ACC112 (cell line): ENCODE measurements around the gene RHOB.

Experiments used
- H2AFZ ChIP-seq: fragments of 200-600 bp; sonication (generic); one replicate; pipeline ENCODE4 v1.6.0; 2017; ENCODE audit warnings: antibody characterized with exemption, low read length; ENCODE audit not compliant: unreplicated experiment
- H3K27ac ChIP-seq: fragments of 200-600 bp; sonication (generic); 2 replicates; pipeline ENCODE4 v1.5.1; 2014; ENCODE audit warnings: low read depth, mild to moderate bottlenecking, antibody characterized with exemption, low read length, moderate library complexity
- H3K27me3 ChIP-seq: fragments of 200-600 bp; sonication (generic); 2 replicates; pipeline ENCODE4 v1.6.1; 2014; ENCODE audit warnings: mild to moderate bottlenecking, antibody characterized with exemption, low read length, moderate library complexity, mixed read lengths; ENCODE audit not compliant: insufficient read depth
- H3K36me3 ChIP-seq: fragments of 200-600 bp; sonication (generic); 2 replicates; pipeline ENCODE4 v1.6.1; 2016; ENCODE audit warnings: mild to moderate bottlenecking, antibody characterized with exemption, low read length, moderate library complexity, mixed read lengths; ENCODE audit not compliant: insufficient read depth
- H3K4me1 ChIP-seq: fragments of 200-600 bp; sonication (generic); one replicate; pipeline ENCODE4 v1.6.1; 2016; ENCODE audit warnings: low read length, mixed read lengths; ENCODE audit not compliant: insufficient read depth, unreplicated experiment, control insufficient read depth
- H3K4me3 ChIP-seq: fragments of 200-600 bp; sonication (generic); 2 replicates; pipeline ENCODE4 v1.5.1; 2014; ENCODE audit warnings: mild to moderate bottlenecking, low read depth, low read length
- H3K79me2 ChIP-seq: fragments of 200-600 bp; sonication (generic); one replicate; pipeline ENCODE4 v1.6.0; 2016; ENCODE audit warnings: low read length; ENCODE audit not compliant: control insufficient read depth, unreplicated experiment, insufficient read depth

The RHOB gene

DNA sequence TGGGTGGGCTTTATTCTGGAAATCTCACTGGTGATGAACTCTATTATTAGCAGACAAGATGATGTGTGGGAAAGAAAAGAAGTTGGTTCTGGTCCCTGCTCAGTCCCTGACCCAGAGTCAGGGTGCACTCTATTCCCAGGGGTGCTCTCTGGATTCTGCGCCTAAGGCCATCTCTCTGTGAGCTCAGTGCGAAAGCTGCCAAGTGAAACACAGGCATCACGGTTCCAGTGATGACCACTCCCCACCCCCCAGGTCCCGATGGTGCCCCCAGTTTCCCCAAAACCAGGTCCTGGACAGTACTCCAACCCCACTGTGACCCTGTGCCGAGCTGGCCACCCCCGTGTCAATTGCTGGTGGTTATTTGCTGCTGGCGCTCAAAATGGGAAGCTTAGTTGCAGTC, 30.1 kb downstream of the RHOB start:
- Histone ChIP-seq H2AFZ (no peak overlapping the region), H3K27ac (no peak overlapping the region), H3K36me3 (no peaks in the 10 kb centered on the region), H3K4me1 (no peaks in the 10 kb centered on the region), H3K27me3 (no peaks in the 10 kb centered on the region), H3K79me2 (no peaks in the 10 kb centered on the region), H3K4me3 (no peak overlapping the region)

DNA sequence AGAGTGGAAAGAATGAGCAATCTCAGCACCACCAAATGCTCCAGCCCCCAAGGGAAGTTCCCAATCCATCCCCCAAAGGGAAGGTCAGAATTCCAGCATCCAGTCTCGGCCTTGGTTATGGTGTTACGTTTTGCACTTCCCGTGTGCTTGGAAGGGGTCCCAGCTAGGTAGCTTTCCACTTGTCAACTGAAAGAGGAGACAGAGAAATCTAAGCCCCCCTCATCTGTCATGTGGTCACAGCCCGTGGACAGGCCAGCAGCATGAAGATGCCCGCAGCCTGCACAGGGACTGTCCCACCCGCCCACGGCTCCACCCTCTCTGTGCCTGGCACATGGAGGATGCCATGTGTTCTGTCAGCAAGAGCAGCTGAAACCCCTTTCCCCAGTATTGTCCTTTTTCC, 32.1 kb downstream of the RHOB start:
- H2AFZ ChIP-seq = no peak overlapping the region
- H3K4me1 ChIP-seq = no peaks in the 10 kb centered on the region
- no peak overlapping the region for H3K4me3 ChIP-seq
- no peaks in the 10 kb centered on the region for H3K36me3 ChIP-seq
- H3K27me3 ChIP-seq = no peaks in the 10 kb centered on the region
- no peak overlapping the region for H3K27ac ChIP-seq
- H3K79me2 ChIP-seq = no peaks in the 10 kb centered on the region

DNA sequence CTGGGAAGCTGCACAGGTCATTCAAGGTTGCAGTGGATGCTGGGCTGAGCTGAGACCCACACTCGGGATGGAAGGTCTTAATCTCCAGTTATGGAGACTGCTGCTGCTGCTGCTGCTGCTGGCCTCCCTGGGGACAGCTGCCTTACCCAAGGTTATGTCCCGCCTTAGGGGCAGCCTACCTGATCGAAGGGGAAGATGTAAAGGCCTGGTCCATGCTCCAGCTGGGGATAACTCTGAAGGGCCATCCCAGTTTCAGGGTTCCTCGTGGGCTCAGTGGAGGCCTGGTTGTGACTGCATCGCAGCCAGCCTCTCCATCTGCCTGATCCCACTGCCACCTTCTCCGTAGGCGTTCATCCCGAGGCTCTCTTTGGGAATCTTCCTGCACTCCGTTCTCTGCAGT, 33.0 kb downstream of the RHOB start:
- H3K27ac ChIP-seq = no peak overlapping the region
- no peaks in the 10 kb centered on the region for H3K36me3 ChIP-seq
- H3K27me3 ChIP-seq = no peaks in the 10 kb centered on the region
- H3K4me1 ChIP-seq = no peaks in the 10 kb centered on the region
- H3K4me3 ChIP-seq = no peak overlapping the region
- no peak overlapping the region for H2AFZ ChIP-seq
- no peaks in the 10 kb centered on the region for H3K79me2 ChIP-seq

DNA sequence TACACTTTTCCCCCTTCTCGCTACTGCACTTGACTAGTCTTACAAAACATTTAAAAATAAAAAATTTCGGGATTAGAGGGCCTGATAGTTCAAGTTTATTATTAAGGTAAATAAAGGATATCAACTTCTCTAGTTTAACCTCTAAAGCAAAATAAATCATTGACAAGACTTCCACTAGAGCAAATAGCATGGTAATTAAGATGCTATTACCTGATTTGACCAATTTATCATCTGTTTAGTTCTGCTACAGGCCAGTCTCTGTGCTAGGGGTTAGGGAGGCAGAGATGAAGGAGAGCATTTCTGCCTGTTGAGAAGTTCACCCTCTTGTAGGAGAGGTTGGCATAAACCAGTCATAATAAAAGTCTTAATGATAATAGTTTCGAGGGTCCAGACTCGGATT, 34.0 kb downstream of the RHOB start:
- no peaks in the 10 kb centered on the region for H3K4me1 ChIP-seq
- H3K27me3 ChIP-seq = no peaks in the 10 kb centered on the region
- no peak overlapping the region for H3K27ac ChIP-seq
- no peak overlapping the region for H3K4me3 ChIP-seq
- no peaks in the 10 kb centered on the region for H3K36me3 ChIP-seq
- H3K79me2 ChIP-seq = no peaks in the 10 kb centered on the region
- H2AFZ ChIP-seq = no peak overlapping the region

DNA sequence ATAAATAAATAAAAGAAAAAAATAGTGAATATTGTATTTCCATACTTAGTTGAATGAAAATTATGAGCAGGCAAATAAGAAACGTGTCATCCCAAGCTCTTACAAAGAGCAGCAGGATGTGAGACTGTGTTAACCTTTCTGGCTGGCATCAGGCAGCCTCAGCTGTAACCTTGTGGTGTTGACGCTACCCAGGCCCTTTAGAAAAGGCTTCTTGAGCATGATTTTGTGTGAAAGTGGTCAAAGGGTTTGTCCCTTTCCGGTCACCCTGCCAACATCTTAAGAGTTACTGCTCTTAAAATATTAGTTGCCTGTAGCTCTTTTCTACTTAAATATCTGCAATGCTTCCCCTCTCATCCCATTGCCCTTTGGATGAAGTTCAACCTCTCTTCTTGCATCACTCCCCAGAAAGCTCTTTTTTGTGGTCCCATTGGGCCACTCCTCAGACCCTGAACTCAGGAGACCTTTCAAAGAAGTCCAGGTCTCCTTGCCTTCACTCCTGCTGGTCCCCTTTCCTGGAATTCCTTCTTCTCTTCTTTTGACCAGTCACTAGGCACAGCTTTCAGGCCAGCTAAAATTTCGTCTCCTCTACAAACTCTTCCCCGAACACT, 35.0 kb downstream of the RHOB start:
- no peaks in the 10 kb centered on the region for H3K27me3 ChIP-seq
- no peaks in the 10 kb centered on the region for H3K36me3 ChIP-seq
- H3K4me1 ChIP-seq = no peaks in the 10 kb centered on the region
- no peaks in the 10 kb centered on the region for H3K79me2 ChIP-seq
- H2AFZ ChIP-seq = no peak overlapping the region
- H3K27ac ChIP-seq = no peak overlapping the region
- no peak overlapping the region for H3K4me3 ChIP-seq

DNA sequence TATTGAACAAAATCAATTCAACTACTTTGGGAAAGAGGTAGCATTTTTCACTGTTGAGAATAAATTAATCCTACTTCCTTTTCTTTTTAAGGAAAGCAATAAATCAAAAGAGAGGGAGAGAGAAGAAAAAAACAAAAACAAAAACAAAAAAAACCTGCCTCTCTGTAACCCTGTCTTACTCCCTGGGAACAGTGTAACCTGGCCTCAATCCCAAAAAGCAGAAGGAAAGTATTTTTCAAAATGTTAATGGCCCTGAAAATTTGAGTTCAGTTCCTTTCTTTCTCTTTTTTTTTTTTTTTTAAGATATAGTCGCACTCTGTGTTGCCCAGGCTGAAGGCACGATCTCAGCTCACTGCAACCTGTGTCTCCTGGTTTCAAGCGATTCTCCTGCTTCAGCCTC, 35.9 kb downstream of the RHOB start:
- no peak overlapping the region for H2AFZ ChIP-seq
- no peaks in the 10 kb centered on the region for H3K36me3 ChIP-seq
- no peaks in the 10 kb centered on the region for H3K4me1 ChIP-seq
- H3K79me2 ChIP-seq = no peaks in the 10 kb centered on the region
- no peak overlapping the region for H3K27ac ChIP-seq
- no peak overlapping the region for H3K4me3 ChIP-seq
- no peaks in the 10 kb centered on the region for H3K27me3 ChIP-seq

DNA sequence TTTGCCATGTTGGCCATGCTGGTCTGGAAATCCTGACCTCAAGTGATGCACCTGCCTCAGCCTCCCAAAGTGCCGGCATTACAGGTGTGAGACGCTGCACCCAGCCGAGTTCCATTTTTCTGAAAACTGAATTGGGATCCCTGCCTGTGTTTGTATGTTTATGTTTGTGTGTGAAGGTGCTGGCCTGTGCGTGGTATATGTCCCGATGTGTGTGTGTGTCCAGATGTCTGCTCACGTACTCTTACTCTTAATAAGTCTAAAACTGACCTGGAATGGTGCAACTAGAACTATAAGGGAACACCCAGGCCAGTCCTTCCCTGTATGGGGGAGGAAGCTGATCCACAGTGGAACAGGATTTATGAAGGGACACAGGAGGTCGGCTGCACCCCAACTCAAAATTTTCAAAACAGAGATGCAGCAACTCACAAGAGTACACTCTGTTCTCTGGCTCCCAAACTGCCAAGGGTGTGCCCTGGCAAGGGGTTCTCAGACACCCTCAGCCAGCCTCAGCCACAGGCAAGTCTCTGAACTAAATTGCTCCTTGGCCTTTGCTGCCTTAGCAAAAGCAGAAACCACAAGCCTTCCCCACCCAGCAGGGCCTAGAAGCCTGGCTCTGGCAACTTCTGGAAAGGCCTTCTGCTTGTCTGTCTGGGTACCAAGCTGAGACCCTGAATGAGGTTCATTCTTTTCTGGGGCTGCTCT, 36.5 kb downstream of the RHOB start:
- H2AFZ ChIP-seq = no peak overlapping the region
- no peak overlapping the region for H3K4me3 ChIP-seq
- no peaks in the 10 kb centered on the region for H3K79me2 ChIP-seq
- H3K4me1 ChIP-seq = no peaks in the 10 kb centered on the region
- no peaks in the 10 kb centered on the region for H3K27me3 ChIP-seq
- H3K27ac ChIP-seq = no peak overlapping the region
- H3K36me3 ChIP-seq = no peaks in the 10 kb centered on the region

DNA sequence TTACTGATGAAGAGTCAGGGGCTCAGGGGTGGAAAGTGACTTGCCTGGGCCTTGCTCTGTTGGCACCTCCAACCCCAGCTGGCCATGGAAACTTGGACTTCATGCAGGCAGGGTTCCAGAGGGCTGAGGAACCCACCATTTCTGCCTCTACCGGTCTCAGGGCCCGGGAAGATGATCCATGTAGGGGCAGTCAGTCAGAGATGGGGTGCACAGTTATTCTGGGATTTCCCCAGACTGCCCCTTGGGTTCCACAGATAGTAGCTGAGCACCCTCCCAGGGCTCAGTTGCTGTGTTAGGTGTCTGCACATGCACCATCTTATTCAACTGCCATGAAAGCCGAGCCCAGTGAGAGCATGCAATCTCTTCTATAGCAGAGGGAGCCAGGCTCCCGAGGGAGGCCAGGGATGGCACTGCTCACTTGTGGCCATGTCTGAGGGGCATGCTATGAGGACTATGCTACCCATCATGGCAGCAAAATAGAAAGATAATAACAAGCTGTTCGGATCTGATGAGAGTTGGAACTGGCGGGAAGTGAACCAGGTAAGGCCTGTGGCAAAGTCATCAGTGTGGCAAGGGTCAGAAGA, 37.3 kb downstream of the RHOB start:
- Histone ChIP-seq H3K27me3 (no peaks in the 10 kb centered on the region), H3K36me3 (no peaks in the 10 kb centered on the region), H3K79me2 (no peaks in the 10 kb centered on the region), H2AFZ (no peak overlapping the region), H3K27ac (no peak overlapping the region), H3K4me1 (no peaks in the 10 kb centered on the region), H3K4me3 (no peak overlapping the region)

DNA sequence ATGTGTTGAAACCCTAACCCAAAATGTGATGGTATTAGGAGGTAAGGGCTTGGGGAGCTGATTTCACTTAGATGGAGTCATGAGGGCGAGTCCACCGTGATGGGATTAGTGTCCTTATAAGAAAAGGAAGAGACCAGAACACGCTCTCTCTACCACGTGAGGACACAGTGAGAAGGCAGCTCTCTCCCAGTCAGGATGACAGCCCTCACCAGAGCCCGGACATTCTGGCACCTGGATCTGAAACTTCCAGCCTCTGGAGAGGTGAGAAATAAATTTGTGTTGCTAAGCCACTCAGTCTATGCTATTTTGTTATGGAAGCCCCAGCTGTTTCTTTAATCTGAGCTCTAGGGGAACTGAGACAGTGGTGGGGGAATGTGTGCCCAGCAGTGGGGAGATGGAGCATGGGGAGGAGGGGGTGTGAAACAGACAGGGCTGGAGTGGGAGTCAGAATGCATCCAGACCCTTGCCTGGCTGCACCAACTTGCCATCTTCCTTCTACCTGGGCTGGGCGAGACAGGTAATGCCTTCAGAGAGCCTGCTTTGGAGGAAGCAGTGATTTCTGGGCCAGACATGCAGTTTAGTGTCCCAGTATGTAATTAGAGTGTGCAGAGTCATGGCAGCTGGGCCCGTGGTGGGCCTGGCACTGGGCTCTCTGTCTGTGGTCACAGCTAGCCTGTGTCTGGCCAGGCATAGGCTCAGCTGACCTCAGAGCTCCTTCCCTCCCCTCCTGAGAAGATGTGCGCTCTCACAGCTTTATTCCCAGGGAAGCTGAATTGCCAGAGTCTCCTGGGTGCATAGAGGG, 38.1 kb downstream of the RHOB start:
- no peaks in the 10 kb centered on the region for H3K79me2 ChIP-seq
- H3K4me1 ChIP-seq = no peaks in the 10 kb centered on the region
- H3K4me3 ChIP-seq = no peak overlapping the region
- H3K27me3 ChIP-seq = no peaks in the 10 kb centered on the region
- H3K36me3 ChIP-seq = no peaks in the 10 kb centered on the region
- no peak overlapping the region for H3K27ac ChIP-seq
- H2AFZ ChIP-seq = no peak overlapping the region

DNA sequence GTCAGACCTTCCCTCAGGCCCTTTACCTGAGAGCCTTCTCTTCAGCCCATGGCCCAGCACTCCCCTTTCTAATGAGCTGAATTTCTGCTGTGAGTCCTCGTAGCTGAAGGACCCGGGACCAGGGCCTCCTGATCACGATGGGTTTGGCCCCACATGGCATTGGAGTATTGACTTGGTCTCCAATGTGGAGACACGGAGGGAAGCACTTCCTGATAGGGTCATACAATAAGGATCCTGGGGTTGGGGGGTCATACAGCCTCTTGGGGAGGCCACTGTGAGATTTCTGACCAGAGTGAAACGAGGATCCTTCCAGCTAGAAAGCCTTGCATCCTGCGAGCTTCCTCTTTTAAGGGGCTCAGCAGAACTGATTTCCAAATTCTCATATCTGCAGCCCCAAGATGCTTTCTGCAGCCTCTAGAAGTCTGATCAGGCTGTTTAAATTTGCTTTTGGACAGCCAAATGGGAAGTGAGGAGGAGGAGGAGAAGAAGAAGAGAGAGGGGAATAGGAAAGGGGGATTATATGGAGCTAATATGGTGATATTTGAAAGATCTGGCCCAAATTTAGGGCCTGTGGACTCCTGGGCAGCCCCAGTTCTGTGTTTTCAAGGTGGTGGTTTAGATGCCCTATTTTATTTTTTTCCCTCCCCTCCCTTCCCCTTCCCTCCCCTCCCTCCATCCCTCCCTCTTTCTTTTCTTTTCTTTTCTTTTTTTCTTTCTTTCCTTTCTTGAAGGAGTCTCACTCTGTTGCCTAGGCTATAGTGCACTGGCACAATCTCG, 38.9 kb downstream of the RHOB start:
- H3K4me3 ChIP-seq = no peak overlapping the region
- no peaks in the 10 kb centered on the region for H3K36me3 ChIP-seq
- H3K27me3 ChIP-seq = no peaks in the 10 kb centered on the region
- H2AFZ ChIP-seq = no peak overlapping the region
- no peaks in the 10 kb centered on the region for H3K79me2 ChIP-seq
- no peaks in the 10 kb centered on the region for H3K4me1 ChIP-seq
- H3K27ac ChIP-seq = no peak overlapping the region
